NCI-H2171 (cell line): ENCODE measurements around the gene MDGA2.
"Not testable (repeated sequence)": the region's sequence is repeated elsewhere in the genome, so short reads cannot be mapped to it uniquely, and the experiment has no call there.

Experiments
- DNase-seq: peaks from one replicate; lab custom pipeline; 2025; lab: John Stamatoyannopoulos, UW

Gene MDGA2

GRCh38 chr14:47328376-47328775, 347.0 kb downstream of the MDGA2 start:
- DNase-seq = no peak

- no peak for DNase-seq
Observed at GRCh38 chr14:47327336-47327735, 348.1 kb downstream of the MDGA2 start.

- no peak for DNase-seq
Observed at GRCh38 chr14:47322751-47323150, 352.7 kb downstream of the MDGA2 start.

- no peak for DNase-seq
Observed at GRCh38 chr14:47302121-47302520, 373.3 kb downstream of the MDGA2 start.

GRCh38 chr14:47300796-47301195, 374.6 kb downstream of the MDGA2 start:
- no peak for DNase-seq

GRCh38 chr14:47297374-47297773, 378.0 kb downstream of the MDGA2 start:
- DNase-seq = no peak

- no peak for DNase-seq
Observed at GRCh38 chr14:47284283-47284682, 391.1 kb downstream of the MDGA2 start.

GRCh38 chr14:47281761-47282160, 393.6 kb downstream of the MDGA2 start:
- DNase-seq = not testable (repeated sequence)

- DNase-seq = no peak
Observed at GRCh38 chr14:47278233-47278842, 397.1 kb downstream of the MDGA2 start.

GRCh38 chr14:47277703-47278102, 397.7 kb downstream of the MDGA2 start:
- no peak for DNase-seq

- no peak for DNase-seq
Observed at GRCh38 chr14:47276931-47277330, 398.5 kb downstream of the MDGA2 start.

- DNase-seq = no peak
Observed at GRCh38 chr14:47273939-47274338, 401.5 kb downstream of the MDGA2 start.

- no peak for DNase-seq
Observed at GRCh38 chr14:47270715-47271114, 404.7 kb downstream of the MDGA2 start.

GRCh38 chr14:47269756-47270492, 405.5 kb downstream of the MDGA2 start:
- DNase-seq = no peak

GRCh38 chr14:47264842-47265241, 410.6 kb downstream of the MDGA2 start:
- no peak for DNase-seq

GRCh38 chr14:47262801-47263200, 412.6 kb downstream of the MDGA2 start:
- DNase-seq = no peak

GRCh38 chr14:47261350-47261749, 414.1 kb downstream of the MDGA2 start:
- no peak for DNase-seq

- no peak for DNase-seq
Observed at GRCh38 chr14:47259796-47260195, 415.6 kb downstream of the MDGA2 start.

GRCh38 chr14:47257013-47257412, 418.4 kb downstream of the MDGA2 start:
- DNase-seq = no peak

- no peak for DNase-seq
Observed at GRCh38 chr14:47252802-47253201, 422.6 kb downstream of the MDGA2 start.

- no peak for DNase-seq
Observed at GRCh38 chr14:47246367-47246766, 429.0 kb downstream of the MDGA2 start.

- not testable (repeated sequence) for DNase-seq
Observed at GRCh38 chr14:47242579-47242978, 432.8 kb downstream of the MDGA2 start.

- no peak for DNase-seq
Observed at GRCh38 chr14:47240748-47241437, 434.5 kb downstream of the MDGA2 start.
